Measurements from ENCODE around the gene GPR158.

GPR158 gene

GRCh38 chr10:25444266-25444665 is 269.5 kb downstream of the GPR158 start:
- TF ChIP-seq EZH2phosphoT487 (IDR thresholded peaks at IDR 0.05; ENCODE audit: borderline replicate concordance), result no peak
- TF ChIP-seq CTCF (conservative IDR thresholded peaks at IDR 0.05; ENCODE audit: low read length), result no peak
- no peaks in the 10 kb centered on the region for H4K20me1 ChIP-seq (ENCODE audit: insufficient read depth, low read length, poor library complexity, severe bottlenecking)
- no peak overlapping the region for H3K4me2 ChIP-seq (ENCODE audit: low read depth, low read length, poor library complexity, severe bottlenecking)
- peaks cover 5% of the 10 kb centered on the region for H3K4me1 ChIP-seq (ENCODE audit: insufficient read depth, low read length, poor library complexity, severe bottlenecking)
- H3K4me3 ChIP-seq (ENCODE audit: low read length, poor library complexity, severe bottlenecking), result no peak overlapping the region
- H3K36me3 ChIP-seq (ENCODE audit: insufficient read depth, low read length), result no peaks in the 10 kb centered on the region
- no peaks in the 10 kb centered on the region for H3K9me2 ChIP-seq (replicated peaks; ENCODE audit: low read depth, low read length)
- no peak overlapping the region for H2AFZ ChIP-seq (ENCODE audit: low read length)
- H3F3A ChIP-seq (ENCODE audit: low read depth), result no peaks in the 10 kb centered on the region
- no peaks in the 10 kb centered on the region for H3K27me3 ChIP-seq (ENCODE audit: insufficient read depth, low read length, poor library complexity, severe bottlenecking)
- H3K9ac ChIP-seq (ENCODE audit: low read depth, low read length, poor library complexity, severe bottlenecking), result no peak overlapping the region
- H3K79me2 ChIP-seq (ENCODE audit: insufficient read depth, low read length), result no peaks in the 10 kb centered on the region
- H3K9me3 ChIP-seq (ENCODE audit: insufficient read depth, low read depth, low read length), result no peaks in the 10 kb centered on the region

- no peaks in the 10 kb centered on the region for H3K27me3 ChIP-seq (ENCODE audit: insufficient read depth, low read length, poor library complexity, severe bottlenecking)
- no peak for TF ChIP-seq CTCF (conservative IDR thresholded peaks at IDR 0.05; ENCODE audit: low read length)
- no peak for TF ChIP-seq EZH2phosphoT487 (IDR thresholded peaks at IDR 0.05; ENCODE audit: borderline replicate concordance)
- H3F3A ChIP-seq (ENCODE audit: low read depth), result no peaks in the 10 kb centered on the region
- no peak overlapping the region for H2AFZ ChIP-seq (ENCODE audit: low read length)
- no peak overlapping the region for H3K4me2 ChIP-seq (ENCODE audit: low read depth, low read length, poor library complexity, severe bottlenecking)
- no peaks in the 10 kb centered on the region for H3K79me2 ChIP-seq (ENCODE audit: insufficient read depth, low read length)
- no peaks in the 10 kb centered on the region for H3K9me2 ChIP-seq (replicated peaks; ENCODE audit: low read depth, low read length)
- H3K4me1 ChIP-seq (ENCODE audit: insufficient read depth, low read length, poor library complexity, severe bottlenecking), result no peaks in the 10 kb centered on the region
- no peaks in the 10 kb centered on the region for H4K20me1 ChIP-seq (ENCODE audit: insufficient read depth, low read length, poor library complexity, severe bottlenecking)
- H3K9ac ChIP-seq (ENCODE audit: low read depth, low read length, poor library complexity, severe bottlenecking), result no peak overlapping the region
- H3K9me3 ChIP-seq (ENCODE audit: insufficient read depth, low read depth, low read length), result no peaks in the 10 kb centered on the region
- no peaks in the 10 kb centered on the region for H3K36me3 ChIP-seq (ENCODE audit: insufficient read depth, low read length)
- no peak overlapping the region for H3K4me3 ChIP-seq (ENCODE audit: low read length, poor library complexity, severe bottlenecking)
Measured at GRCh38 chr10:25451401-25451800, 276.6 kb downstream of the GPR158 start.

- Histone ChIP-seq H3K4me1 (ENCODE audit: insufficient read depth, low read length, poor library complexity, severe bottlenecking) (no peaks in the 10 kb centered on the region), H3K4me3 (ENCODE audit: low read length, poor library complexity, severe bottlenecking) (no peak overlapping the region), H3K9me3 (ENCODE audit: insufficient read depth, low read depth, low read length) (no peaks in the 10 kb centered on the region), H3K9ac (ENCODE audit: low read depth, low read length, poor library complexity, severe bottlenecking) (no peak overlapping the region), H3K36me3 (ENCODE audit: insufficient read depth, low read length) (no peaks in the 10 kb centered on the region), H3K4me2 (ENCODE audit: low read depth, low read length, poor library complexity, severe bottlenecking) (no peak overlapping the region), H3K9me2 (replicated peaks; ENCODE audit: low read depth, low read length) (no peaks in the 10 kb centered on the region), H2AFZ (ENCODE audit: low read length) (no peak overlapping the region), H3K27me3 (ENCODE audit: insufficient read depth, low read length, poor library complexity, severe bottlenecking) (no peaks in the 10 kb centered on the region), H3F3A (ENCODE audit: low read depth) (no peaks in the 10 kb centered on the region), H3K79me2 (ENCODE audit: insufficient read depth, low read length) (no peaks in the 10 kb centered on the region), H4K20me1 (ENCODE audit: insufficient read depth, low read length, poor library complexity, severe bottlenecking) (no peaks in the 10 kb centered on the region)
- TF ChIP-seq CTCF (conservative IDR thresholded peaks at IDR 0.05; ENCODE audit: low read length) (no peak), EZH2phosphoT487 (IDR thresholded peaks at IDR 0.05; ENCODE audit: borderline replicate concordance) (no peak)
Measured at GRCh38 chr10:25453619-25454018, 278.8 kb downstream of the GPR158 start.
